IMR-90 (cell line): ENCODE results near the gene PLXNB3.

Source experiments
- CTCF ChIP-seq: conservative IDR thresholded peaks from 2 replicates; pipeline ENCODE4 v1.5.1; 2012; ENCODE audit warnings: mild to moderate bottlenecking, low read depth, low read length, improper control_type of control experiment
- POLR2A ChIP-seq: IDR thresholded peaks from 2 replicates; pipeline ENCODE4 v1.6.1; 2012; ENCODE audit warnings: mild to moderate bottlenecking, low read depth, low read length
- RFX5 ChIP-seq: IDR thresholded peaks from 2 replicates; pipeline ENCODE4 v1.8.0; 2012; ENCODE audit warnings: low read depth, mild to moderate bottlenecking, low read length, moderate library complexity

DNA sequence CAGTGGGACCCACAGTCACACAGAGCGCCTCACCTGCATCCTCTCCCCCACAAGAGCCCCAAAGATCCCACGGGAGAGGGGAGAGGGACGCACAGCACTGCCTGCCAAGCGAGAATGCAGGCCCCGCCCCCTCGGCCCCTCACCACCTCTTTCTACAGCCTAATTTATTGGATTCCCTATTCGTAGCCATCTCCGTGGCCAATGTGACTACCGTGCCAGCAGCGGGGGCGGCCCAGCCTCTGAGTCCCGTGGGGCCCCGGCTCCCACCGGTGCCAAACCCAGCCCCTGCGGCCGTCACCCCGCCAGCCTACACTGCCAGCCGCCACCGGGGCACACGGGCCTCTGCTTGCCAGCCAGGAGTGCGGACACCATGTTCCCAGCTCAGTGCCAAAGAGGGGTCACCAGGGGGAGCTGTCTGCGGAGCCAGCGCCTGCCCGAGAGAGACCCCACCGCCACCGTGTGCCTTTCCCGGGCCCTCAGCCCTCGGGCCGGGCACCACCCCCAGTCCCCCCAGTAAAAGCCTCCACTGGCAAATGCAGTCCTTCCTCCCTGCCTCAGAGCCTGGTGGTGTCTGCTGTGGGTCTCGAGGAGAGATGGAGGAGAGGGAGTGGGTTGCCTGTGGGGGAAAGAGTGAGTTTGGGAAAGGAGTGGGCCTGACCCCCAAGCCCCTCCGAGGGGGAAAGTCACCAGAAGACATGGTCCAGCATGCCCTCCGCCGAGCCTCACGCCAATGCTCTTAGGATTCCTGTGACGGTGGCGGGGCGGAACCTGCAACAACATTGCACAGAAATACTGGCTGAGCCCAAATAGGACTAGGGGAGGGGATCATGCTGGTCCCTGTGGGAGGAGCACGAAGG is 19.6 kb upstream of the PLXNB3 start:
- peak; percentile 25 for TF ChIP-seq CTCF
- TF ChIP-seq POLR2A = no peak
- no peak for TF ChIP-seq RFX5
